HepG2 (cell line): ENCODE measurements around the gene MRPL14. TPM values are rescaled to one million over a fixed set of nuclear protein-coding genes. Genes with fewer than 3 reads are reported as not detected.
A peak's percentile ranks its signal among the peaks of the same experiment; 100 is the strongest.

Experiments
- CEBPZ ChIP-seq: IDR thresholded peaks from 2 replicates; pipeline ENCODE4 v1.6.1; 2012; ENCODE audit warnings: low read length, improper control_type of control experiment
- CREB1 ChIP-seq, 2 experiments: fragments of 450-650 bp in 1 of 2; IDR thresholded peaks; 2 replicates each; pipeline ENCODE4 v1.6.1; 2016 to 2017; ENCODE audit warnings: control low read depth in 1 of 2, mild to moderate bottlenecking in 1 of 2, missing compliant biosample characterization in 1 of 2, missing genetic modification characterization in 1 of 2
- KDM6A ChIP-seq: IDR thresholded peaks from 2 replicates; pipeline ENCODE4 v1.6.1; 2016; ENCODE audit warnings: low read depth
- KMT2B ChIP-seq: IDR thresholded peaks from 2 replicates; pipeline ENCODE4 v1.6.1; 2016; ENCODE audit warnings: missing genetic modification reagents, missing compliant biosample characterization
- MTERF4 ChIP-seq: sonication (generic); formaldehyde crosslinking; IDR thresholded peaks from 2 replicates; pipeline ENCODE4 v1.8.0; 2023; ENCODE audit warnings: mild to moderate bottlenecking, missing genetic modification reagents
- POLR2A ChIP-seq, 2 experiments: IDR thresholded peaks; 2 replicates each; pipeline ENCODE4 v1.6.1; 2011; ENCODE audit warnings: low read depth in 2 of 2, low read length in 2 of 2, mild to moderate bottlenecking in 1 of 2, moderate library complexity in 1 of 2; ENCODE audit not compliant: insufficient read depth in 1 of 2
- SIX1 ChIP-seq: sonication (generic); formaldehyde crosslinking; IDR thresholded peaks from 2 replicates; pipeline ENCODE4 v1.4.0; 2020; ENCODE audit warnings: missing genetic modification reagents, borderline replicate concordance
- SP1 ChIP-seq, 2 experiments: fragments of 450-650 bp in 1 of 2; sonication (generic) in 1 of 2; formaldehyde crosslinking in 1 of 2; IDR thresholded peaks; 2 replicates each; pipeline versions ENCODE4 v1.4.0 to v1.6.1; 2016 to 2020; ENCODE audit warnings: missing genetic modification reagents in 1 of 2
- ZBTB3 ChIP-seq: sonication (generic); formaldehyde crosslinking; IDR thresholded peaks from 2 replicates; pipeline ENCODE4 v1.4.0; 2020; ENCODE audit warnings: low read depth, mild to moderate bottlenecking, moderate library complexity, missing genetic modification reagents, borderline replicate concordance
- ZBTB40 ChIP-seq, 2 experiments: fragments of 450-650 bp in 1 of 2; sonication (generic) in 1 of 2; formaldehyde crosslinking in 1 of 2; IDR thresholded peaks; 2 replicates each; pipeline versions ENCODE4 v1.6.1 to v1.8.0; 2016 to 2022; ENCODE audit warnings: antibody characterized with exemption in 1 of 2, mild to moderate bottlenecking in 1 of 2, missing genetic modification reagents in 1 of 2
- ZBTB7B ChIP-seq: sonication (generic); formaldehyde crosslinking; IDR thresholded peaks from 2 replicates; pipeline ENCODE4 v1.4.0; 2020; ENCODE audit warnings: missing genetic modification reagents
- ZNF773 ChIP-seq: sonication (generic); formaldehyde crosslinking; IDR thresholded peaks from 2 replicates; pipeline ENCODE4 v1.4.0; 2020; ENCODE audit warnings: missing genetic modification reagents, borderline replicate concordance
- ZSCAN21 ChIP-seq: sonication (generic); formaldehyde crosslinking; IDR thresholded peaks from 2 replicates; pipeline ENCODE4 v1.8.0; 2022; ENCODE audit warnings: mild to moderate bottlenecking, missing genetic modification reagents, moderate library complexity, borderline replicate concordance
- polyA plus RNA-seq, 8 experiments: library from polyadenylated mRNA; depleted of rRNA in 3 of 8; stranded (reverse) in 7 of 8; unstranded in 1 of 8; fragments of >200 nt; fragmentation: Illumina TruSeq in 4 of 8; extraction: Trizol in 4 of 8; gene quantifications; 2 replicates each; pipeline versions ENCODE4 v1.2.1 to v1.2.3, GENCODE V29; 2011 to 2016; ENCODE audit warnings: low read depth in 4 of 8, missing spikeins in 1 of 8, mixed read lengths in 1 of 8; ENCODE audit not compliant: insufficient read depth in 1 of 8
- total RNA-seq, 5 experiments: library from RNA; depleted of rRNA; stranded (reverse); fragments of >200 nt; fragmentation: Illumina TruSeq; extraction: Trizol; gene quantifications; 2 replicates each; pipeline ENCODE4 v1.2.3, GENCODE V29; 2016; ENCODE audit warnings: low read depth in 1 of 5
- TF ChIP-seq, protein P1 (sequence below): sonication (generic); formaldehyde crosslinking; IDR thresholded peaks from 2 replicates; pipeline ENCODE4 v1.4.0; 2020; ENCODE audit warnings: missing genetic modification reagents, low read depth, mild to moderate bottlenecking, borderline replicate concordance

MRPL14 gene
- total and polyA plus RNA-seq, 2 of the 13 experiments (the other 11 are each of a cell fraction or from before 2014, with no cell fraction given), result 157 to 178 TPM

DNA sequence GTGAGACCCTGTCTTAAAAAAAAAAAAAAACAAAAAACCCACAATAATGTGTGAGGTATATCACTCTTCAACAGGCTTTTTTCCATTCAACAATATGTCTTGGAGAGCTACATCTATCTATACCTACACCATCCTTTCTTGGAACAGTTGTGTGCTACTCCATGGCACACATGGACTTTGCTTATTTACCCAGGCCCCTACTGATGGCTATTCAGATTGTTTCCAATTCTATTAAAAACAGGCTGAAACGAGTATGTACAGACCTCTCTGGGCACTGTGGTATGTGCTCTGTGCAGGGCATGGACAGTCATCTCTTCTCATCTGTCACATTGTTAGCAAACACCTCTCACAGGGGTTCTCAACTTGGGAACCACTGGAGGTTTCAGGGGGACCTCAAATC, 28.1 kb downstream of the MRPL14 start (continued):
- TF ChIP-seq CEBPZ, result no peak
- TF ChIP-seq SP1 (IDR thresholded peaks at IDR 0.05), result no peak
- peak; percentile 34; the same call in 1 of the 2 replicates for TF ChIP-seq SP1 (CRISPR knock-in tag; IDR thresholded peaks at IDR 0.05)
- TF ChIP-seq MTERF4 (CRISPR knock-in tag), result no peak
- TF ChIP-seq CREB1 (IDR thresholded peaks at IDR 0.05), result no peak
- no peak for TF ChIP-seq CREB1 (CRISPR knock-in tag; IDR thresholded peaks at IDR 0.05)
- TF ChIP-seq ZBTB7B (CRISPR knock-in tag), result peak; percentile 38; the same call in 1 of the 2 replicates
- no peak for TF ChIP-seq ZSCAN21 (CRISPR knock-in tag)
- no peak for TF ChIP-seq KMT2B (CRISPR knock-in tag)
- TF ChIP-seq SIX1, result no peak
- no peak for TF ChIP-seq ZBTB40 (IDR thresholded peaks at IDR 0.05)
- no peak for TF ChIP-seq ZBTB40 (CRISPR knock-in tag; IDR thresholded peaks at IDR 0.05)
- TF ChIP-seq KDM6A (CRISPR knock-in tag), result peak; percentile 35; the same call in 1 of the 2 replicates
- TF ChIP-seq POLR2A (IDR thresholded peaks at IDR 0.05; ENCODE audit: insufficient read depth in 1 of 2, low read depth in 2 of 2, low read length in 2 of 2), result no peak
- TF ChIP-seq, protein P1, sequence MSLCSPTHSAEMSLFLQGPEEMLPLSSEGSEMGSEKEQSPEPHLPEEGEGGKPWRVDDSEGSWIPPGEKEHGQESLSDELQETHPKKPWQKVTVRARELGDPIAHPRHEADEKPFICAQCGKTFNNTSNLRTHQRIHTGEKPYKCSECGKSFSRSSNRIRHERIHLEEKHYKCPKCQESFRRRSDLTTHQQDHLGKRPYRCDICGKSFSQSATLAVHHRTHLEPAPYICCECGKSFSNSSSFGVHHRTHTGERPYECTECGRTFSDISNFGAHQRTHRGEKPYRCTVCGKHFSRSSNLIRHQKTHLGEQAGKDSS (CRISPR knock-in tag), result no peak
- no peak for TF ChIP-seq ZNF773
- TF ChIP-seq ZBTB3 (CRISPR knock-in tag), result no peak
